H1 (cell line): ENCODE results near the gene KRTAP19-6. TPM values are rescaled to one million over a fixed set of nuclear protein-coding genes. Genes with fewer than 3 reads are reported as not detected.

ENCODE experiments used
- CTCF ChIA-PET: fragments of 300-600 bp; sonication (Branson Sonifier 250); formaldehyde crosslinking; loops from one replicate; lab custom pipeline; 2021; ENCODE audit not compliant: partially characterized antibody; lab: Charles Lee
- POLR2A ChIA-PET: fragments of 300-600 bp; sonication (Branson Sonifier 250); formaldehyde crosslinking; loops from one replicate; lab custom pipeline; 2021; ENCODE audit warnings: inconsistent platforms; ENCODE audit not compliant: partially characterized antibody; lab: Charles Lee
- DNase-seq, 2 experiments: peaks; one replicate each; pipeline versions ENCODE4 v3.0.0 to v3.0.0-alpha.2; 2010 to 2022; ENCODE audit warnings: low spot score in 2 of 2, low read depth in 1 of 2, mixed read lengths in 1 of 2
- FAIRE-seq: peaks from 2 replicates; lab custom pipeline; 2011; peaks lifted over from hg19 to GRCh38; lab: Jason Lieb, UNC
- H2AFZ ChIP-seq: 2 replicates; pipeline ENCODE4 v1.8.1; 2012; ENCODE audit warnings: low read length, inconsistent platforms
- H2AK5ac ChIP-seq: 2 replicates; pipeline ENCODE4 v1.6.1; 2013; ENCODE audit warnings: low read depth, low read length
- H2BK120ac ChIP-seq: replicated peaks from 2 replicates; pipeline ENCODE3; 2013; ENCODE audit warnings: low read depth, low read length, inconsistent platforms
- H2BK12ac ChIP-seq: 2 replicates; pipeline ENCODE4 v1.6.1; 2013; ENCODE audit warnings: low read depth, low read length
- H2BK15ac ChIP-seq: 2 replicates; pipeline ENCODE4 v1.6.1; 2013; ENCODE audit warnings: low read length
- H2BK20ac ChIP-seq: 2 replicates; pipeline ENCODE4 v1.6.1; 2013; ENCODE audit warnings: low read length
- H2BK5ac ChIP-seq: 2 replicates; pipeline ENCODE4 v1.6.1; 2013; ENCODE audit warnings: low read depth, low read length
- H3K14ac ChIP-seq: 2 replicates; pipeline ENCODE4 v1.6.1; 2013; ENCODE audit warnings: inconsistent platforms; ENCODE audit not compliant: insufficient read length
- H3K18ac ChIP-seq: 2 replicates; pipeline ENCODE4 v1.6.1; 2013; ENCODE audit warnings: low read length; ENCODE audit errors: extremely low read depth
- H3K23ac ChIP-seq: 2 replicates; pipeline ENCODE4 v1.6.1; 2013; ENCODE audit warnings: inconsistent platforms; ENCODE audit not compliant: insufficient read length
- H3K23me2 ChIP-seq: 2 replicates; pipeline ENCODE4 v1.6.1; 2013; ENCODE audit warnings: low read depth, low read length
- H3K27ac ChIP-seq: 2 replicates; pipeline ENCODE4 v1.6.1; 2011; ENCODE audit warnings: low read depth, low read length, inconsistent platforms
- H3K27me3 ChIP-seq, 4 experiments: replicated peaks in 1 of 4; 1 replicate in 1 of 4; 2 replicates in 3 of 4; pipeline versions ENCODE4 v1.6.1 to v1.8.1; 2011 to 2013; ENCODE audit warnings: low read length in 3 of 4, mild to moderate bottlenecking in 3 of 4, inconsistent platforms in 2 of 4, mixed read lengths in 2 of 4, moderate library complexity in 1 of 4; ENCODE audit not compliant: control insufficient read depth in 3 of 4, insufficient read depth in 3 of 4; ENCODE audit errors: extremely low read depth in 1 of 4
- H3K36me3 ChIP-seq, 4 experiments: 2 replicates each; pipeline versions ENCODE4 v1.6.1 to v1.8.1; 2011 to 2013; ENCODE audit warnings: mild to moderate bottlenecking in 4 of 4, low read length in 3 of 4, moderate library complexity in 2 of 4, control low read depth in 1 of 4, inconsistent platforms in 1 of 4; ENCODE audit not compliant: insufficient read depth in 4 of 4, control insufficient read depth in 2 of 4
- H3K4ac ChIP-seq: replicated peaks from 2 replicates; pipeline ENCODE3; 2013; ENCODE audit warnings: low read length, low read depth, mixed read lengths, inconsistent platforms; ENCODE audit not compliant: insufficient read length
- H3K4me1 ChIP-seq, 4 experiments: replicated peaks in 1 of 4; 1 replicate in 1 of 4; 2 replicates in 3 of 4; pipeline versions ENCODE4 v1.6.1 to v1.8.1; 2011 to 2013; ENCODE audit warnings: low read length in 3 of 4, inconsistent platforms in 2 of 4, mixed read lengths in 1 of 4; ENCODE audit not compliant: insufficient read depth in 4 of 4, control insufficient read depth in 3 of 4
- H3K4me2 ChIP-seq, 2 experiments: 2 replicates each; pipeline versions ENCODE4 v1.6.1 to v1.8.1; 2011 to 2013; ENCODE audit warnings: low read depth in 2 of 2, low read length in 2 of 2, control low read depth in 1 of 2, inconsistent platforms in 1 of 2, mild to moderate bottlenecking in 1 of 2; ENCODE audit not compliant: insufficient read depth in 1 of 2
- H3K4me3 ChIP-seq, 4 experiments: fragments of 200-600, 300-600 bp in 1 of 4; sonication (generic), shearing (Covaris generic), sonication (Bioruptor Twin) in 1 of 4; 2 replicates each; pipeline versions ENCODE4 v1.5.1 to v1.8.1; 2011 to 2016; ENCODE audit warnings: low read length in 4 of 4, low read depth in 3 of 4, control low read depth in 2 of 4, inconsistent platforms in 2 of 4, mild to moderate bottlenecking in 2 of 4, mixed read lengths in 1 of 4, moderate library complexity in 1 of 4; ENCODE audit not compliant: insufficient read depth in 2 of 4; ENCODE audit errors: extremely low read depth in 1 of 4
- H3K56ac ChIP-seq: replicated peaks from 2 replicates; pipeline ENCODE3; 2013; ENCODE audit warnings: low read depth, mild to moderate bottlenecking, mixed read lengths, low read length, inconsistent platforms; ENCODE audit not compliant: insufficient read length
- H3K79me1 ChIP-seq: 2 replicates; pipeline ENCODE4 v1.6.1; 2013; ENCODE audit warnings: low read depth, low read length, control low read depth
- H3K79me2 ChIP-seq, 2 experiments: 2 replicates each; pipeline versions ENCODE4 v1.6.1 to v1.8.1; 2012 to 2013; ENCODE audit warnings: low read length in 2 of 2, mild to moderate bottlenecking in 2 of 2, inconsistent platforms in 1 of 2; ENCODE audit not compliant: insufficient read depth in 2 of 2, control insufficient read depth in 1 of 2
- H3K9ac ChIP-seq, 4 experiments: replicated peaks in 1 of 4; 1 replicate in 1 of 4; 2 replicates in 3 of 4; pipeline versions ENCODE4 v1.6.1 to v1.8.1; 2011 to 2013; ENCODE audit warnings: low read depth in 3 of 4, low read length in 3 of 4, control low read depth in 2 of 4, mild to moderate bottlenecking in 2 of 4, moderate library complexity in 2 of 4, inconsistent platforms in 1 of 4; ENCODE audit errors: extremely low read depth in 1 of 4
- H3K9me3 ChIP-seq, 2 experiments: 2 replicates each; pipeline versions ENCODE4 v1.6.1 to v1.8.1; 2012 to 2013; ENCODE audit warnings: mild to moderate bottlenecking in 2 of 2, moderate library complexity in 2 of 2, control low read depth in 1 of 2, inconsistent platforms in 1 of 2, low read depth in 1 of 2, low read length in 1 of 2, mixed read lengths in 1 of 2; ENCODE audit not compliant: insufficient read depth in 2 of 2
- H4K20me1 ChIP-seq, 2 experiments: replicated peaks in 1 of 2; 2 replicates each; pipeline versions ENCODE3 to v1.8.1; 2011 to 2013; ENCODE audit warnings: inconsistent platforms in 2 of 2, low read length in 2 of 2, mild to moderate bottlenecking in 1 of 2; ENCODE audit not compliant: insufficient read depth in 2 of 2, control insufficient read depth in 1 of 2
- H4K5ac ChIP-seq: 2 replicates; pipeline ENCODE4 v1.6.1; 2013; ENCODE audit warnings: low read length, low read depth, mixed read lengths, inconsistent platforms; ENCODE audit not compliant: insufficient read length
- H4K8ac ChIP-seq: 2 replicates; pipeline ENCODE4 v1.8.0; 2013; ENCODE audit warnings: mild to moderate bottlenecking, moderate library complexity, low read length, inconsistent platforms; ENCODE audit not compliant: insufficient read depth; ENCODE audit errors: extremely low read depth
- H4K91ac ChIP-seq: replicated peaks from 2 replicates; pipeline ENCODE3; 2013; ENCODE audit warnings: low read length, mixed read lengths, inconsistent platforms; ENCODE audit not compliant: insufficient read length
- JUND ChIP-seq: IDR thresholded peaks from 2 replicates; pipeline ENCODE4 v1.6.1; 2011; ENCODE audit warnings: mild to moderate bottlenecking, improper control_type of control experiment, low read length
- POLR2A ChIP-seq, 2 experiments: IDR thresholded peaks; 1 replicate in 1 of 2; 2 replicates in 1 of 2; pipeline ENCODE4 v1.6.1; 2011; ENCODE audit warnings: low read depth in 2 of 2, low read length in 2 of 2, mild to moderate bottlenecking in 2 of 2; ENCODE audit errors: control extremely low read depth in 1 of 2
- RBBP5 ChIP-seq: IDR thresholded peaks from 2 replicates; pipeline ENCODE4 v1.7.1; 2012; ENCODE audit warnings: low read depth, mild to moderate bottlenecking, inconsistent platforms, low read length, moderate library complexity, borderline replicate concordance
- TAF1 ChIP-seq: IDR thresholded peaks from 2 replicates; pipeline ENCODE4 v1.6.1; 2011; ENCODE audit warnings: mild to moderate bottlenecking, low read depth, low read length
- WGBS, 2 experiments: shearing (Covaris generic) in 1 of 2; methylation state at CpG; one replicate each; pipeline versions ENCODE4 v1.1.6 to v1.1.7; 2013 to 2015; ENCODE audit warnings: low lambda C conversion rate in 2 of 2, mixed read lengths in 2 of 2, inconsistent platforms in 1 of 2, low coverage in 1 of 2, missing lambda C conversion rate in 1 of 2; ENCODE audit not compliant: insufficient replicate concordance in 2 of 2, insufficient coverage in 1 of 2, insufficient read length in 1 of 2; ENCODE audit errors: extremely low coverage in 1 of 2, missing lambda C conversion rate in 1 of 2; 5-methylcytosine and 5-hydroxymethylcytosine counted together
- polyA plus RNA-seq, 7 experiments: library from polyadenylated mRNA; depleted of rRNA in 3 of 7; stranded (reverse) in 5 of 7; unstranded in 2 of 7; fragments of >200 nt in 5 of 7; fragments of 200-250 nt in 2 of 7; gene quantifications; 1 replicate in 5 of 7; 2 replicates in 1 of 7; 4 replicates in 1 of 7; pipeline versions ENCODE4 v1.2.1 to v1.2.3, GENCODE V29; 2011 to 2013; ENCODE audit warnings: missing spikeins in 2 of 7, mixed read lengths in 2 of 7
- total RNA-seq: library from RNA; stranded (reverse); fragmentation: NEBNext Ultra II Directional; extraction: Animal tissue kit (Norgen Biotek cat#: 25700); gene quantifications from 2 replicates; pipeline ENCODE4 v1.2.1, GENCODE V29; 2021

Gene KRTAP19-6
- total and polyA plus RNA-seq, 2 of the 8 experiments (the other 6 are each of a cell fraction or from before 2014, with no cell fraction given): not detected

- 100% methylated on average over 1 of the region's 1 CpG; no CpG with 5 or more reads in 1 of the 2 experiments for WGBS, 2 experiments
- POLR2A ChIA-PET: no interaction called here
- H3K79me2 ChIP-seq: no peaks in the 10 kb centered on the region
- no peaks in the 10 kb centered on the region for H3K27me3 ChIP-seq
- CTCF ChIA-PET: no interaction called here
- H2BK120ac ChIP-seq: no peak overlapping the region
- no peaks in the 10 kb centered on the region for H4K20me1 ChIP-seq
- no peak overlapping the region for H3K27ac ChIP-seq
- no peak overlapping the region for H2BK20ac ChIP-seq
- H3K4me1 ChIP-seq: no peaks in the 10 kb centered on the region
- H3K4me3 ChIP-seq: no peak overlapping the region
- H3K23me2 ChIP-seq: no peaks in the 10 kb centered on the region
- FAIRE-seq (no peak), DNase-seq (no peak)
- TF ChIP-seq TAF1: no peak
- TF ChIP-seq JUND: no peak
- no peak for TF ChIP-seq RBBP5
- TF ChIP-seq POLR2A (IDR thresholded peaks at IDR 0.05; ENCODE audit: control extremely low read depth in 1 of 2, low read depth in 2 of 2, low read length in 2 of 2): no peak
- H3K18ac ChIP-seq: no peak overlapping the region
- no peak overlapping the region for H2AFZ ChIP-seq
- H3K9me3 ChIP-seq: no peaks in the 10 kb centered on the region
- H3K4ac ChIP-seq: no peak overlapping the region
- H2BK15ac ChIP-seq: no peak overlapping the region
- H3K4me2 ChIP-seq: no peak overlapping the region
- no peaks in the 10 kb centered on the region for H3K79me1 ChIP-seq
- H4K91ac ChIP-seq: no peak overlapping the region
- no peak overlapping the region for H4K8ac ChIP-seq
- no peaks in the 10 kb centered on the region for H3K36me3 ChIP-seq
- H3K23ac ChIP-seq: no peak overlapping the region
- no peak overlapping the region for H4K5ac ChIP-seq
- no peak overlapping the region for H3K14ac ChIP-seq
- no peak overlapping the region for H2BK12ac ChIP-seq
- H3K9ac ChIP-seq: no peak overlapping the region
- no peak overlapping the region for H3K56ac ChIP-seq
- no peak overlapping the region for H2BK5ac ChIP-seq
- H2AK5ac ChIP-seq: no peak overlapping the region
Observed at GRCh38 chr21:30582870-30583269, 41.2 kb upstream of the KRTAP19-6 start.
